ENCODE results near the gene ITSN2.

ITSN2 gene

DNA sequence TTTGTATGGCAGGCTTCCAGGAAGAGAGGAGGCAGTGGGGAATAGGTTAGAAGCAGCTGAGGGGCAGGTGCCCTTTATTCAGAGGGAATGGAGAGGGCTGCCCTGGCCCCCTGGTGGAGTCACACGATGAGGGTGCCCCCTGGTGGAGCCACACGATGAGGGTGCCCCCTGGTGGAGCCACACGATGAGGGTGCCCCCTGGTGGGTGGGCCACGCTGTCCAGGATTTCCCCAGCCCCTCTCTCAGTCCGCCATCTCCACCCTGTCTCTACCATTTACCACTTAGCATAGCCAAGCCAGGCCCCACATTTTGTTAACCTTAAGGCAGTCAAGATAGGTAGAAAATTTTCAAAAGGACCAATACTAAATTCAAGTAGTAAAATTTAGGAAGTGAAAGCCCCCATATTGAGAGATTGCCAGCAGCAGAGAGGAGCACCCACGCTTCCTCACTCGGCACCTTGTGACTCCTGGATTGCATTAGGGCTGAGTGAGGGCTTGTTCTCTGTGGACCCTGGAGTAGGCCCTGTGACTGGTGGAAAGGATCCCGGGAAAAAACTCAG lies 195.8 kb downstream of the ITSN2 start:
- H3K27me3 ChIP-seq (replicated peaks), result no peaks in the 10 kb centered on the region
- in situ Hi-C loops (cut with HindIII; ENCODE audit: low pct_ligation_motif_present, low sequenced_read_pairs), result no loop called here
- peak; percentile 79 for TF ChIP-seq CTCF (IDR thresholded peaks at IDR 0.05; ENCODE audit: low read depth, low read length, missing control alignments)
- DNase-seq, result peak; percentile 1
- no peak overlapping the region for H3K27ac ChIP-seq
- H3K36me3 ChIP-seq (replicated peaks), result no peaks in the 10 kb centered on the region
- no peak overlapping the region for H3K4me3 ChIP-seq (ENCODE audit: low read depth, low read length)

- in situ Hi-C loops (cut with HindIII; ENCODE audit: low pct_ligation_motif_present, low sequenced_read_pairs), result no loop called here
- Histone ChIP-seq H3K36me3 (replicated peaks) (no peaks in the 10 kb centered on the region), H3K27ac (no peak overlapping the region), H3K27me3 (replicated peaks) (no peaks in the 10 kb centered on the region), H3K4me3 (ENCODE audit: low read depth, low read length) (no peak overlapping the region)
- TF ChIP-seq CTCF (IDR thresholded peaks at IDR 0.05; ENCODE audit: low read depth, low read length, missing control alignments), result no peak
- no peak for DNase-seq
These were observed 196.7 kb downstream of the ITSN2 start for GRCh38 chr2:24163601-24164000.

GRCh38 chr2:24163186-24163585 lies 197.2 kb downstream of the ITSN2 start:
- H3K27ac ChIP-seq, result no peak overlapping the region
- no peaks in the 10 kb centered on the region for H3K36me3 ChIP-seq (replicated peaks)
- no peak overlapping the region for H3K4me3 ChIP-seq (ENCODE audit: low read depth, low read length)
- DNase-seq, result no peak
- H3K27me3 ChIP-seq (replicated peaks), result no peaks in the 10 kb centered on the region
- no peak for TF ChIP-seq CTCF (IDR thresholded peaks at IDR 0.05; ENCODE audit: low read depth, low read length, missing control alignments)
- in situ Hi-C loops (cut with HindIII; ENCODE audit: low pct_ligation_motif_present, low sequenced_read_pairs), result no loop called here

DNA sequence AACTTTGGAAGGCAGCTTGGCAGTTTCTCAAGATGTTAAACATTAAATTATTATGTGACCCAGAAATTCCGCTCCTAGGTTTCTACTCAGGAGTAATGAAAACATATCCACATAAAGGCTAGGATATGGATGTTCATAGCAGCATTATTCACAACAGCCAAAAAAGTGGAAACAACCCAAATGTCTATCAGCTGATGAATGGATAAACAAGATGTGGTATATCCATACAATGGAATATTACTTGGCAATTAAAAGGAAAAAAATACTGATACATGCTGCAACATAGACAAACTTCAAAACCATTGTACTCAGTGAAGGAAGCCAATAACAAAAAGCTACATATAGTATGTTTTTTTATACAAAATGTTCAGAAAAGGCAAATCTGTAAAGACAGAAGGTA lies 197.8 kb downstream of the ITSN2 start:
- TF ChIP-seq CTCF (IDR thresholded peaks at IDR 0.05; ENCODE audit: low read depth, low read length, missing control alignments), result no peak
- in situ Hi-C loops (cut with HindIII; ENCODE audit: low pct_ligation_motif_present, low sequenced_read_pairs), result no loop called here
- Histone ChIP-seq H3K27ac (no peak overlapping the region), H3K27me3 (replicated peaks) (no peaks in the 10 kb centered on the region), H3K36me3 (replicated peaks) (no peaks in the 10 kb centered on the region), H3K4me3 (ENCODE audit: low read depth, low read length) (no peak overlapping the region)
- no peak for DNase-seq

- no peaks in the 10 kb centered on the region for H3K36me3 ChIP-seq (replicated peaks)
- H3K4me3 ChIP-seq (ENCODE audit: low read depth, low read length), result no peak overlapping the region
- H3K27ac ChIP-seq, result no peak overlapping the region
- no peak for DNase-seq
- in situ Hi-C loops (cut with HindIII; ENCODE audit: low pct_ligation_motif_present, low sequenced_read_pairs), result no loop called here
- H3K27me3 ChIP-seq (replicated peaks), result no peaks in the 10 kb centered on the region
- TF ChIP-seq CTCF (IDR thresholded peaks at IDR 0.05; ENCODE audit: low read depth, low read length, missing control alignments), result no peak
These were observed 199.6 kb downstream of the ITSN2 start for GRCh38 chr2:24160761-24161160.

- no peak overlapping the region for H3K27ac ChIP-seq
- TF ChIP-seq CTCF (IDR thresholded peaks at IDR 0.05; ENCODE audit: low read depth, low read length, missing control alignments), result no peak
- H3K4me3 ChIP-seq (ENCODE audit: low read depth, low read length), result no peak overlapping the region
- no peak for DNase-seq
- no peaks in the 10 kb centered on the region for H3K36me3 ChIP-seq (replicated peaks)
- H3K27me3 ChIP-seq (replicated peaks), result no peaks in the 10 kb centered on the region
- in situ Hi-C loops (cut with HindIII; ENCODE audit: low pct_ligation_motif_present, low sequenced_read_pairs), result no loop called here
These were observed 200.6 kb downstream of the ITSN2 start for GRCh38 chr2:24159708-24160107.
